ENCODE data around the gene PBX4. TPM values are rescaled to one million over a fixed set of nuclear protein-coding genes. Genes with fewer than 3 reads are reported as not detected.

The PBX4 gene
- total RNA-seq, 1 experiment from 2014 or later = 0.34 TPM

DNA sequence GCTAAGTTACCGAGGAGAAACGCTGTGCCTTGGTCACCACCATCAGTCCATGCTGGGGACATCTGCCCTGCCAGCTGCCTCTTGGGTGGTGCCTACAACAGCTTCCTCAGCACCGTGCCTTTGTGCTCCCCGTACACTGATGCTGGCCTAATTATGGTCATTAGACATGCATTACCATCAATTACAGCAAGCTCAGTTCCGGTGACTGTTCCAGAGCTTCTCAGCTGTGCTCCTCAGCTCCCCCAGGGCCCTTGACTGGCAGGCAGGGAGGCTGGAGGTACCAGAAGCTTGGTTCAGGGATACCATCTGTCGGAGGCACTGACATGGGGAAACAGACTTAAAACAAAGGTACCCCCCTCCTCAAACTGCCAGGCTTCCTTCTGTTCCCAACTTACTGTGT, 40.2 kb downstream of the PBX4 start:
- DNase-seq (ENCODE audit: low read depth, low spot score) = no peak
- in situ Hi-C loops (cut with HindIII; ENCODE audit: low pct_unique_long_range_greater_than_20kb, low sequenced_read_pairs) = no loop called here

DNA sequence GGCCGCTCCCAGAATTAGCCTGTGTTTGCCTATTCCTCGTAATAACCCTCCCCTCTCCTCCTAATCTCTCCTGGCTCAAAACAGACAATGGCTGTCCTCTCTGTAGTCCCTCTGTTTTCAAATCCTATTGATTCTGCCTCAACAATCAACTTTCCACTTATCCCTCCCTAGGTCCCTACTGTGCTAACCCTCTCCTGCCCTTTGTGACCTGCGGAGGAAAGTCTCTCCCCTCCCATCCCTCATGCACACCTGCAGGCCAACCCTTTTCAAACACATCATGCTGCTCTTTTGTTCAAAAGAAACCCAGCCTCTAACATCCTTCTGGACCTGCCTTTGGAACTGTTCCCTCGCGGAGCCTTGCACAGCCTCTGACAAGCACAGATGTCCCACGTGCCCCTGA, 43.1 kb downstream of the PBX4 start:
- in situ Hi-C loops (cut with HindIII; ENCODE audit: low pct_unique_long_range_greater_than_20kb, low sequenced_read_pairs) = no loop called here
- DNase-seq (ENCODE audit: low read depth, low spot score) = no peak

DNA sequence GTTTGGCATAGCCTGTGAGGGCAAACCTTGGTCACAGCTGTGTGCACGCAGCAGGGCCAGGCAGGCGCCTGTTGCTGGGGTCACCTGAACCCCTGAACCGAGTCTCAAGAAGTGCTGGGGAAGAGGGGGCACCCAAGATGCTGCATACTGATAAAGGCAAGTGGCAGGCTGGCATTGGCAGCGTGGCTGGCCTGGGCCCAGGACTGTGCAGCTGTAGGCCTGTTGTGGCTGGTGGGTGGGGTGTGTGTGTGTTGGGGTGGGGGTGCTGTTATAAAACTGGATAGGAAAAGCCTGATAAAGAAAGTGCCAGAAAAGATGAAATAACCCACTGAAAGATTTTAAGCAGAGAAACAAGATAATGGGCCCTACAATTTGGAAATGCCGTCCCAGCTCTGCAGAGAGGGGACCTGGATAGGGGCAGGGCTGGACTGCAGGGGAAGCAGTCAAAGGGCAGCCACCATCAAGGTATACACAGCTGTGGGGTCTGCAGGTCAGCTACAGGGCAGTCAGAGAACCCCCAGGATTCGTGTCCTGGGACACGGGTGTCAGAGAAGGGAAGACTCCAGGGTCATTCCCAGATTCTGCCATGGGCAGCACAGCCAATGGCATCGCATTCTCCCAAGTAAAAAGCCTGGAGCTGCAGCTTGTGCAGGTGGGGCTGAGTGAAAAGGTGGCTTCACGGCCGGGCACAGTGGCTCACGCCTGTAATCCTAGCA, 47.3 kb downstream of the PBX4 start:
- in situ Hi-C loops (cut with HindIII; ENCODE audit: low pct_unique_long_range_greater_than_20kb, low sequenced_read_pairs) = no loop called here
- no peak for DNase-seq (ENCODE audit: low read depth, low spot score)

DNA sequence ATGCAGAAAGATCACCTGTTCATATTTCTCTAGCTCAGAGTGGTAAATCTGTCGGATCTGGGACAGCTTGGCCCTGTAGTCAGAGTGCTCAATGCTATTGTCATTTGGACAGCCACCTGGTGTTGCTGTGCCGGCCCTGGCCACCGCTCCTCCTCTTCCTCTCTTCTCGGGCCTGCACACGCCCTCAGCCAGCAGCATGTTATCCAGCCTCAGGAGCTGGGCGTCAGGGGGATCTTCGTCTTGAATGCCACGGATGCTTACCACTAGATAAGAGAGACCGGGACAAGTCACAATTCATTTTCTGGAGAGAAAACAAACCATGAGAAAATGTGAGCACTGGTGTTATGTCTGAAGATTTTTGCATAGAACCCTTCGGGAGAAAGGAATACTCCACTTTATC, 47.9 kb downstream of the PBX4 start:
- no peak for DNase-seq (ENCODE audit: low read depth, low spot score)
- in situ Hi-C loops (cut with HindIII; ENCODE audit: low pct_unique_long_range_greater_than_20kb, low sequenced_read_pairs) = no loop called here

DNA sequence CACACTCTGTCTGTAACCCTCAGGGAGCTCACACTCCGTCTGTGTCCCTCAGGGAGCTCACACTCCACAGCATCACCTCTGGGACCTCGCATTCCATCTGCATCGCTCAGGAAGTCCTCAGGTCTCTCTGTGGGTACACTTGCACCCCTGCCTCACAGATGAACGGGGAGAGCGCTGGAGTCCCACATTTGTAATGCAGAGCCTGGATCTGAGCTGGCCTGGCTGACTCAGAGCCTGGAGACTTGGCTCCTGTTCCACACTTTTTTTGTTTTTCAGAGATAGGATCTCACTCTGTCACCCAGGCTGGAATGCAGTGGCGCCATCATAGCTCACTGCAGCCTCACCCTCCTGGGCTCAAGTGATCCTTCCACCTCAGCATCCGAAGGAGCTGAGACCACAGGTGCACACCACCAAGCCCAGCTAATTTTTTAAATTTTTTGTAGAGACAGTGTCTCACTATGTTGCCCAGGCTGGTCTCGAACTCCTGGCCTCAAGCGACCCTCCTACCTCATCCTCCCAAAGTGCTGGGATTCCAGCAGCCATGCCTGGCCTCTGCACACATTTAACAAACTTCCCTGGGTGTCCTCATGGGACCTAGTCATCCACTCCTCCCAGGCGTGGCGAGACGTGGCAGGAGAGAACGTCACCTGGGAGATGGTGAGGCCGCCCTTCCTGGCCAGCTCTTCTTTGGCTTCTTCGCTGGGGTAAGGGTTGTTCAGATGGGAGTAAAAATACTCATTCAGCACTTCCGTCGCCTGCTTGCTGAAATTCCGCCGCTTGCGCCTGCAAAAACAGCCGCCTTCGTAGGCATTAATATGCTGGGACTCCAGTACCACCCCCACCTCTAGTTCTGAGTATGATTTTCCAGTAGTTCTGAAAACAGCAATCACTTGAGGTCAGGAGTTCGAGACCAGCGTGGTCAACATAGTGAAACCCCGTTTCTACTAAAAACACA, 49.4 kb downstream of the PBX4 start:
- no peak for DNase-seq (ENCODE audit: low read depth, low spot score)
- in situ Hi-C loops (cut with HindIII; ENCODE audit: low pct_unique_long_range_greater_than_20kb, low sequenced_read_pairs) = no loop called here

DNA sequence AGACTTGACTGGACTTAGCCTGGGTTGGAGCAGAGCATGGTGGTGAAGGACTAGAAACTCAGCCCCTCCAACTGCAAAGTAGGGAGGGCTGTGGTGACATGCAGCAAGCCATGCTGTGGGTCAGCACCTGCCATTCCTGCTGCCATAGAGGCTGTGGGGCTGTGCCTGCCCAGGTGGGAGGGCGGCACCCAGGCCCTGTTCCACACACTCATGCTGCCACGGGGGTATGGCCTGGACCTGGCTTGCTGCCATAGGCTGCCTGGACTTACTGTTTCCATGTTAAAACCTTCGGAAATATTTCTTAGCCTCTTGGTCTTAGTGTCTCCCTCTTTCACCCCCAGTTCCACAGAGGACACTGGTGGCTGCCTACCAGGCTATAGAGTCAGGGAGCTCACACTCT, 51.1 kb downstream of the PBX4 start:
- in situ Hi-C loops (cut with HindIII; ENCODE audit: low pct_unique_long_range_greater_than_20kb, low sequenced_read_pairs) = no loop called here
- DNase-seq (ENCODE audit: low read depth, low spot score) = no peak

DNA sequence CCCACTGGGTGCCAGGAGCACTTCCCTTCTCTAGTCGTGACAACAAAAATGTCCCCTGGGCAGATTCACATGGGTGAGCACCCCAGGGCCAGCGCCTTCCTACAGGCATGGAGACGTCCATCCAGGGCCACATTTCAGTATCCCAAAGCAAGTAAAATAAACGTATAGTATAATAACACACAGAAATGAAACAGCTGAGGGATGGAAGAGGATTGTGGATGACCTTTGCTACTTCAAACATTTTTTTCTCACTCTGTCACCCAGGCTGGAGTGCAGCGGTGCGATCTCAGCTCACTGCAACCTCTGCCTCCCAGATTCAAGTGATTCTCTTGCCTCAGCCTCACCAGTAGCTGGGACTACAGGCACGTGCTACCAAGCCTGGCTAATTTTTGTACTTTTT, 52.2 kb downstream of the PBX4 start:
- no peak for DNase-seq (ENCODE audit: low read depth, low spot score)
- in situ Hi-C loops (cut with HindIII; ENCODE audit: low pct_unique_long_range_greater_than_20kb, low sequenced_read_pairs) = no loop called here

DNA sequence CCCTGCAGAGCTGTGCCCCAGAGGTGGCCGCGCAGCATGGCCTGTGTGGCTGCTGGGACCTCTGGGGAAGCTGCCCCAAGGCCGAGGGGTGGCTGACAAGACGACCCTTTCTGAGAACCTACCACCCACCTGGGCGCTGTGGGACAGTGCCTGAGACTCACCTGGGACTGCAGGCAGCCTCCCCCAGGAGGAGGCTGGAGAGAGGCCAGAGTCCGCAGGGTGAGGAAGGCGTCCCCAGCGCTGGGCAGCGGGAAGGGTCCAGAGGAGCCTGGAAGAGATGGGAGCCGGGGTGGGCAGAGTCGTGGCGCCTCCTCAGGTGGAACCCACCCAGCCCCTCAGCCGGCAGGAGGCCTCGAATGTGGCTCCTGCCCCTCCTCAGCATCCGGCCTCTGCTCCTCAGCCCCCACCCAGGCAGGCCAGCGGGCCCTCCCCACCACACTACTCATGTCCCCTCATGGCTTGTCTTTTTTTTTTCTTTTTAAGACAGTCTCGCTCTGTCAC, 55.1 kb downstream of the PBX4 start:
- no peak for DNase-seq (ENCODE audit: low read depth, low spot score)
- in situ Hi-C loops (cut with HindIII; ENCODE audit: low pct_unique_long_range_greater_than_20kb, low sequenced_read_pairs) = no loop called here

DNA sequence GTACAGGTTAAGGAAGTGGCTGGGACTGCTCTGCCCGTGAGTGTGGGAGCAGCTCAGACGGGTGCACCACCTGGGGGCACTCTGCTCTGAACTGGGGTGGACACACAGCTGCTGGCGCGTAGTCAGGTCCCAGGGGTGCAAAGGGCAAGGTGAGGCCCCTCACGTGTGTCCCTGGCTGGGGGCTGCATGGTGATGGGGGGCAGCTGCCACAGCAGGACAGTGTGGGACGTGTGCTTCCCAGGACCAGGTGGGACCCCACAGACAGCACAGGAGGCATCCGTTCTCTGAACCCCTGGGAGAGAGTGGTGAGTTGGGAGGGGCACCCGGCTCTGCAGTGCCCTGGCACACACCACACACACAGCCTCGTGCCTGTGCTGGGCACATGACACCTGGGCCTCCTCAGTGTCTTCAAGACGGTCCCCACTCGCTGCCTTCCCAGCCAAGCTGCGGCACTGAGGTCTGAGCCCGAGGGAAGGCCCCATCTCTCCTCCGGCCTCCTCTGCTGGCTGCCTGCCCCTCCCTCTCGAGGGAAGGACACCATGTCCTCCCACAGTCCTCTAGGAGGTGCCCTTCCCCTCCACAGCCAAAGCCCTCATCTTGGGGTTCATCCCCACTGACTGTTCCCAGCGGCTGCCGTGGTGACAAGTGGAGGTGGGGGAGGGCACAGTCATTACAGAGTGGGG, 55.7 kb downstream of the PBX4 start:
- no peak for DNase-seq (ENCODE audit: low read depth, low spot score)
- in situ Hi-C loops (cut with HindIII; ENCODE audit: low pct_unique_long_range_greater_than_20kb, low sequenced_read_pairs) = no loop called here

DNA sequence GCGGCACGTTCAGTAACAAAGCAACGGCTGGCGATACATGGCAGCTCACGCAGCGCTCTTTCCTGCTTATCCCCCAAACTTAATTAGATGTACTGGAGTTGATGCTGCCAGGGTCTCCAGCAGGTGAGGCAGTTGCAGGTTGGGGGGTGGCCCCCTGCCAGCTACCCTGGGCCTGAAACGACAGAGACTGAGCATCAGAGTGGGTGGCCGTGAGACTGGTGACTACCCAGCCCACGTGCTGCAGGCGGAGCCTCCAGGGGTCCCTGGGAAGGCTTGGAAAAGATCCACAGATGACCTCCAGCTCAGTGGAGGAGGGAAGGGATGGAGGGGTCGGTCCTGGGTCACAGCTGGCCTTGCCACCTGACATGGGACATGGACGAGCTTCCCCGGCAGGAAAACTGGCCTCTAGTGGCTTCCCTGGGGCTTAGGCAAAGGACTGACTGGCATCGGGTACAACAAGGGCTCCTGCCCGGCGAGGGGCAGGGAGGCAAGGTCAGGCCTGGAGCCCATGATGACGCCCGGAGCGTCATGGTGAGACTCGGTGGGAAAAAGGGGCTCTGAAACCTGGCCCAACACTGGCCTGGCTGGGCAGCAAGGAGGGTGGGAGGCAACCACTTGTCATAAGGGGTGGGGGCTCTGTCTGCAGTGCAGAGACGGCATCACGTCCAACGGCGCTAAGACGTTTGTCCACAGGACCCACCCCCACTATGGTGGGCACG, 56.4 kb downstream of the PBX4 start:
- in situ Hi-C loops (cut with HindIII; ENCODE audit: low pct_unique_long_range_greater_than_20kb, low sequenced_read_pairs) = no loop called here
- DNase-seq (ENCODE audit: low read depth, low spot score) = no peak

DNA sequence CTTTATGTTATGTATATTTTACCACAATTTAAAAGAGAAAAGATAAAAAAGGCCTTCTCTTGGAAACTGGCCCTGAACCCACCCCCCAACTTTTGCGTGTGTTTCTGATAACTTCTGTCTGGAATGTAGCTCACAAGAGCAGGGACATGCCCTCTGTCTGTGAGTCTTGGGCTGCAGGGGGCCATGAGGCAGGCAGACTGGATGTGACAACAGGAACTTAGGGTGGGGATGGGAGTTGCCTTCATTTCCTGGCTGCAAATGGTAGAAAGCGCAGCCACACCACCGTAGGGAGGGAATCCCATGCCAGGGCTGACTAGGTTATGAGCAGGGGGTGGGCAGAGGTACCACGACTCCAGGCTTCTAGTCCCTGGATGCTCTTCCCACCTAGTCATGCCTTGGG, 58.6 kb downstream of the PBX4 start:
- no peak for DNase-seq (ENCODE audit: low read depth, low spot score)
- in situ Hi-C loops (cut with HindIII; ENCODE audit: low pct_unique_long_range_greater_than_20kb, low sequenced_read_pairs) = no loop called here

DNA sequence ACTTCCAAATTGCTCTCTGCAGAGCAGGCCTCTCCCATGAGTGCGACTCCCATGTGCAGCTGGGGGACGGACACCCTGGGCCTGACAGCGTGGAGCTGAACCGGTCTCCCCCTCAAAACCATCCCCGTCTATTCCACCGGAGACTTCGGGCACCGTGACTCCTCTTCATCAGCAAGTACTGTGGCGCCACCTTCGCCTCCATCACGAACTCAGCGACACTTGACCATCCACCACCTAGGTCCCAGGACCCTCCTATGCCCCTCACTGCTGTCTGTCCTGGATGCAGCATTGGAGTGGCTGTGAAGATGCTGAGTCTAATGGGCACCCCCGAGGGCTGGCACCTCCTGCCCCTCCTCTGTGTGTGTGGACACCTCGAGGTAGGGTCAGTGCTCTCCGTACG, 59.9 kb downstream of the PBX4 start:
- in situ Hi-C loops (cut with HindIII; ENCODE audit: low pct_unique_long_range_greater_than_20kb, low sequenced_read_pairs) = no loop called here

DNA sequence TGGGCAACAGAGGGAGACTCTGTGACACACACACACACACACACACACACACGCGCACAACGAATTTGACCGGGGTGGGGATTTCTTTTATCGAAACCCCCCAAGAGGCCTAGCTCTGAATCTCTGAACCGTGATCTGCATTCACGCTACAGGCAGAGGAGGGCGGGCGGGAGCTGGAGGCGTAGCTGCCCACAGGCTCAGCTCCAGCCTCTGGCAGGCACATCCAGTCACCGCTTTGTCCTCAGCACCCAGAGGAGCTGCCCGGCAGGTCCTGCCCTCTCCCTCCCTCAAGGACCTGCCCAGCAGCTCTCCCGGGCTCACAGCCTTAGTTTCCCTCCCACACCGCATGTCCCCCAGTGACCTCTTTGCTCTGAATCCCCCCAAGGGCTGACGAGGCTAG, 60.4 kb downstream of the PBX4 start:
- in situ Hi-C loops (cut with HindIII; ENCODE audit: low pct_unique_long_range_greater_than_20kb, low sequenced_read_pairs) = no loop called here
- no peak for DNase-seq (ENCODE audit: low read depth, low spot score)

More for the DNA sequence above, 59.9 kb downstream of the PBX4 start:
- DNase-seq (ENCODE audit: low read depth, low spot score) = no peak

DNA sequence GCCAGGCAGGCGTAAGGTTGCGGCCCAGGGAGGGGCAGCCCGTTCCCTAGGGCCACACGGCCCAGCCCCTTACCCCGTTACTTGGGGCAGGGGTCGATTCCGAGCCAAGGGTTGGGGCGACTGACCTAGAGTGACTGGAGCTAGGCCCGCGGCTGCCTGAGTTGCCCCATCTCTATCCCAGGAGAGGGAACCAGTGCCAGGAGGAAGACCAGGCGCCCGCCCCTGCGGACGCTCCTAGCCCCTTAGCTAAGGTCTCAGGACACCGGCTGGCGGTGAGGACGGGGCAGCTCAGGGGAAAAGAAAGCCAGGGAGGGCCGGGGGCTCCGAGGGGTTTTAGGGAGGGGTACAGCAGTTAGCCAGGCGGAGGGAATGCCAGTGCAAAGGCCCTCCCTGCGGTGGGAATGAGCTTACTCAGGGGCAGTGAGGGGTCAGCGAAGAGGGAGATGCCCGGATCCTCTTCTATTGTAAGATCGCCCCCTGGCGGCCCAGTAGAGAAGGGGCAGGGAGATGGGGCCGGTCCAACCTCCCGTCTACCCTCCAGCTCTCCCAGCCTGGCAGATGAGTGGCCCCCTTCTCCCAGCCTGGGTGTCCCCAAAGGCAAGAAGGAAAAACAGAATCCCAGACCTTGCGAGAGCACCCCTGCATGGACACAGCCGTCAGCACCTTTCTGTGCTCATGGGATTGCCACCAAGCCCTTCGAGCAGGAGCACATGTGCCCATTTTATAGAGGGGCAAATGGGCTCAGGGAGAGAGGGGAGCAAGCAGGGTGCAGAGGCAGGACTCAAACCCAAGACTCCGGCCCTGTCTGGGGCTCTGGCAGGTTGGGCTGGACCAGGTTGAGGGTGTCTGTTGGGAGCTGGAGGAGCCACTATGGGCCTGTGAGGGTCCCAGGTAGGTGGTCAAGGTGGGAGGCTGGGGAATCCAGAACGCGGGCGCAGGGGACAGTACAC, 64.1 kb downstream of the PBX4 start:
- peak; percentile 51 for DNase-seq (ENCODE audit: low read depth, low spot score)
- in situ Hi-C loops (cut with HindIII; ENCODE audit: low pct_unique_long_range_greater_than_20kb, low sequenced_read_pairs) = no loop called here

DNA sequence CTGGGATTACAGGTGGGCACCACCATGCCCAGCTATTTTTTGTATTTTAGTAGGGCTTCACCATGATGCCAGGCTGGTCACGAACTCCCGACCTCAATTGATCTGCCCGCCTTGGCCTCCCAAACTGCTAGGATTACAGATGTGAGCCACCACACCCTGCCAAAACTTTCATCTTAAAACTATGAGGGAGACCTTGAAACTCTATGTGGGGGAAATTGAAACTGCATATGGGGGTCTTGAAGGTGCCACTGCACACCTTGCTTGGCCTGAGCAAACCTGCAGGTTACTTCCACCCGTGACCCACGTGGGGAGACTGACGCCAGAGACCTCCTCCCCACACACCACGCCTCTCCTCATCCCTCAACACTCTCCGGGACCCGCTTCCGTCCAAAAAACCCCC, 64.8 kb downstream of the PBX4 start:
- in situ Hi-C loops (cut with HindIII; ENCODE audit: low pct_unique_long_range_greater_than_20kb, low sequenced_read_pairs) = no loop called here

DNA sequence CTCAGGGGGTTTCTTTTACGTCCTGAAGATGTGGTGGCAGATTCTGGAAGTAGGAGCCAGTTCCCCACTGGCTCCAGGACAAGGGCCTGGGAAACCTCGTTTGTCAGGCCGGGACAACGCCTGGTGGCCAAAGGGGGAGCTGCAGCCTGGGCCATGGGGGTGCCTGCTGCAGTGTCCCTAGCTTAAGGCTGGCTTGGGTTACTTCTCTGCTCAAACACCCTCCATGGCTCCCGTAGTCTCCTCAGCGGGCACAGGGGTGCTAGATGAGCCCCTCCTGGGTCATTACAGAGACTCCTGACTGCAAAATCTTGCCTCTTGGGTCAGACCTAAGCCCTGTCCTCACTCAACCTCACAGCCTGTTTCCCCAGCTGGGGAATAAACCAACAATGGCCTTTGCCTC, 65.7 kb downstream of the PBX4 start:
- DNase-seq (ENCODE audit: low read depth, low spot score) = peak; percentile 26
- in situ Hi-C loops (cut with HindIII; ENCODE audit: low pct_unique_long_range_greater_than_20kb, low sequenced_read_pairs) = no loop called here

More for the DNA sequence above, 64.8 kb downstream of the PBX4 start:
- DNase-seq (ENCODE audit: low read depth, low spot score) = no peak

DNA sequence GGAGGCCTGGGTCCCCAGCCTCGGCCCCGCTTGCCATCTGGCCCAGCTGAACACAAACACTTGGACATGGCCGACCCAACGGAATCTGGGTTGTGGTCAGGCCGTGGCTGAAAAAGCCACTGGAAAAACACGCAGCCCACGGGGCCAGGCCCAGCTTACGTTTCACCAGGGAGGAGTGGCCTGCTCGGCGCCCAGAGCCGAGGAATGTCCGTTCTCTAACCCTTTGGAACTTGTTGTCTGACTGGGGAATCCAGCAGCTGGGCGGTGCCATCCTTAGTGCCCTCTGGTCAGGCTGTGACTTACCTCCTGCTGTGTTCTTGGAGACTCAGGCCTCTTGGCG, 66.7 kb downstream of the PBX4 start:
- DNase-seq (ENCODE audit: low read depth, low spot score) = no peak
- in situ Hi-C loops (cut with HindIII; ENCODE audit: low pct_unique_long_range_greater_than_20kb, low sequenced_read_pairs) = no loop called here

Data from SK-MEL-5 (cell line).